Rectal smooth muscle tissue (tissue), 1 donor: ENCODE results near the gene SLAMF8.

Source experiments
- H3K27ac ChIP-seq: one replicate; pipeline ENCODE4 v1.7.0; 2013; ENCODE audit warnings: low read depth, low read length, inconsistent platforms
- H3K27me3 ChIP-seq: one replicate; pipeline ENCODE4 v1.7.0; 2013; ENCODE audit warnings: low read length; ENCODE audit not compliant: control insufficient read depth, insufficient read depth
- H3K36me3 ChIP-seq: one replicate; pipeline ENCODE4 v1.7.0; 2013; ENCODE audit warnings: low read length; ENCODE audit not compliant: control insufficient read depth, insufficient read depth
- H3K4me1 ChIP-seq: one replicate; pipeline ENCODE4 v1.7.0; 2013; ENCODE audit warnings: low read length; ENCODE audit not compliant: control insufficient read depth, insufficient read depth
- H3K4me3 ChIP-seq: one replicate; pipeline ENCODE4 v1.7.0; 2013; ENCODE audit warnings: low read length
- H3K9ac ChIP-seq: one replicate; pipeline ENCODE4 v1.7.0; 2013; ENCODE audit warnings: low read length

Gene SLAMF8

DNA sequence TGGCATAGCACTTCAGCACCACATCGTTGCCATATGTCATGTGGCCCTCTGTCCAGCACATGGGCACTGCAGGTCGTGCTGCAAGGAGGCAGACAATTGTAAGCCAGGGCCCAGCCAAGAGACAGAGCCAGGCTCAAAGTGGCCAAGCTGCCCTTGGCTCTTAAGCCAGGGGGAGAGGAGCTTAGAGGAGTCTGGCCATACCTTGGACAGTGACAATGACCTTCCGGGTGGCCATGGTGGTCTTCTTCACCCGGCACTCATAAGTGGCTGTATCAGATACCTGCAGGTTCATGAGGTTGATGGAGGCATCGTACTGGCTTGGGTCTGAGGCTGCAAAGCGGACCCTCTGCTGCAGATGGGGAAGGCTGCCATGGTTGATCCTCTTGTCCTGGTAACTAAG, 31.2 kb downstream of the SLAMF8 start:
- no peaks in the 10 kb centered on the region for H3K36me3 ChIP-seq
- no peaks in the 10 kb centered on the region for H3K27me3 ChIP-seq

DNA sequence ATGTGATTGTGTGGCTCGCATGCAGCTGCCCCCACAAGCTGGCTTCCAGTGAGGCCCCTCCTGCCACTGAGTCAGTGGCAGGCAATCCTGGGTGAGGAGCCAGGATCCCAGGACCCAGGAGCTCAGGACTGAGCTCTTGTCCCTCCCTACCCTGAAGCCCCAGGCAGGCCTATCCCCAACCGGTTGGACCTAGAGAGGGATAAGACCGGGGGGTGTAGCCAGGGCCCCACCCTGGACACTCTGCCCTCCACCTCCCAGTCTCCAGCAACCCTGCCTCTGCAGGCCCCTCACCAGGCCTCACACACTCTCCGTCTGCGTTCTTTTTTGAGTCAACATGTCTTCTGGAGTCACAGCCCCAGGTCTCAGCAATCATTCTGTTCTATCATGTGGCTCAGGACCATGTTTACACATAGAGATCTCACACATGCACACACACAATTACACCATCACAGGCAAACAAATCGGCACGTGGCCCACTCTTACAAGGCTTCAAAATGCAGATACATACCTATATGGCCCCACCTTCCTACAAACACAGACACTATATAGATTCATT, 33.2 kb downstream of the SLAMF8 start:
- Histone ChIP-seq H3K27me3 (no peaks in the 10 kb centered on the region), H3K27ac (no peak overlapping the region), H3K4me1 (no peaks in the 10 kb centered on the region), H3K9ac (no peak overlapping the region), H3K36me3 (no peaks in the 10 kb centered on the region), H3K4me3 (no peak overlapping the region)

More for the DNA sequence above, 31.2 kb downstream of the SLAMF8 start:
- H3K27ac ChIP-seq: no peak overlapping the region
- H3K4me3 ChIP-seq: no peak overlapping the region
- peaks cover 6% of the 10 kb centered on the region for H3K4me1 ChIP-seq
- H3K9ac ChIP-seq: no peak overlapping the region

DNA sequence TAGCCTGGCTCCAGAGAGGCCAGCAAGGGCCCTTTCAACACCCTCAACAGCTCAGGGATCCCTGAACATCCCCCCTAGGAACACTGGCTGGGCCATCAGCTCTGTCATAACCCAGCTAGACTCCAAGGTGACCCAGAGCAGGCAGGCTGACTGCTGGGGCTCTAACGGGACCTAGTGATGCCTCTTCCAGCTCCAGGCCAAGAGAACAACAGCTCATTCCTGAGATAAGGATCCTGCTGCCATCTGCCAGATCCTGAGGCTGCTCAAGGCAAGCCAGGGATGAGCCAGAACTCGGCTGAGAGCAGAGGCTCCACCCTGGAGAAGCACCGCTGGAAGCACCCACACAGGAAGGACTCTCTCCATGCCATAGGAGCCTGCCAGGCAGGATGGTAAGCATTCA, 33.8 kb downstream of the SLAMF8 start:
- Histone ChIP-seq H3K27me3 (no peaks in the 10 kb centered on the region), H3K36me3 (no peaks in the 10 kb centered on the region), H3K4me1 (no peaks in the 10 kb centered on the region), H3K9ac (no peak overlapping the region), H3K27ac (no peak overlapping the region), H3K4me3 (no peak overlapping the region)

DNA sequence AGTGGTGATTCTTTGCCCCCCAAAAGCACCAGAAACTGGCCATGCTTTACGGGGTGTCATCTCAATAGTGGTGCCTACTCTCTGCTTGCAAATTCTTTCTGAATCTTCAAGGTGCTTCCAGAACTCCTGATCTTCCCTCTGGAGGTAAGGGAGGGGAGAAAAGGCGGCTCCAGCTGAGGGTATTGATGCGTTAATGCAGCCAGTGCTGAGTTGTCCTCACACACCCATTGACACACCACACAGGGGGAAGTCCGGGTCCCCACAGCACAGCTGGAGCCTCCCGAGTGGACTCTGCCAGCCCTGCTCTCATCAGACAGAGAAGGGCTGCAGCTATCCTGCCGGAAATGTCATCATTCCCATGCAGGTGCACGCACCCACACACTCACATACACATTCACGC, 34.5 kb downstream of the SLAMF8 start:
- H3K36me3 ChIP-seq: no peaks in the 10 kb centered on the region
- no peak overlapping the region for H3K9ac ChIP-seq
- no peak overlapping the region for H3K27ac ChIP-seq
- no peaks in the 10 kb centered on the region for H3K27me3 ChIP-seq
- no peak overlapping the region for H3K4me3 ChIP-seq
- H3K4me1 ChIP-seq: no peaks in the 10 kb centered on the region

DNA sequence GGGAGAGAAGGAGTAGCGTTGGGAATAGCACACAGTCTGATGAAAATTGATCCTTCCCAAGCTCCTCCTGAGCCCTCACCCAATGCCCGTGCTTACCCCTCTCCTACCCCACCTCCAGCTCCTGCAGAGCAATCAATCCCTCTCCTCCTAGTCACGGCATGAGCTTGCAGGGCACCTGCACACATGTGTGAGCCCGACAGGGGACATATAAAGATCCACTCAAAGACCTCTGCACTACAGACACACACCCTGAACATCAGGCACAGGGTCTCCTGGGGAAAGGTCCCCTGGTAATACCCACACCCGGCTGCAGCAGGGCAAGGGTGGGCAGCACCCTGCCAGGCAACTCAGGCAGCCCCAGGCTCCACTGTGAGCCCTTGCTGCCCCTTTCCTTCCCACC, 35.4 kb downstream of the SLAMF8 start:
- H3K4me1 ChIP-seq: no peaks in the 10 kb centered on the region
- no peaks in the 10 kb centered on the region for H3K36me3 ChIP-seq
- H3K27me3 ChIP-seq: no peaks in the 10 kb centered on the region
- no peak overlapping the region for H3K4me3 ChIP-seq
- no peak overlapping the region for H3K9ac ChIP-seq
- no peak overlapping the region for H3K27ac ChIP-seq

DNA sequence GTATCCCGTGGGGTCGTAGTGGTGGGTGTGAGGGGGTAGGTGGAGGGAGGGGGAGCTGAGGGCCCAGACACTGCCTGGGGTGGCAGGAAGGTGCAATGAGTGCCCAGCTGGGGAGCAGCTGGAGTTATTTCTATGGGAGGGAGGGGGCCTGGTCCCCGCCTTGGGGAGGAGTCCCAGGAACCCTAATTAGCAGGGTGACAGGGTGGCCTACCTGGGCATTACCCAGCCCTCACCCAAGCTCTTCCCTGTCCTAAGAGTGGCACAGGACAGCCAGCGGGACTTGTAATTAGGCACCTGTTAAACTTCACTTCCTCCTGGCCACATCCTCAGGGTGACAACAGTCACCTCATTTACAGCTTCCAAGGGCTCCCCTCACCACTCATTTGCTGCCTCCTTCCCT, 35.9 kb downstream of the SLAMF8 start, which contains the start of gene VSIG8:
VSIG8 (minus strand) TSS at position 101 of the 400 bp plus-strand sequence. CDS start 136 bp downstream, outside the sequence.
- Histone ChIP-seq H3K4me3 (no peak within 1 kb of the TSS), H3K4me1 (no peaks in the 10 kb centered on the region), H3K27me3 (no peaks in the 10 kb centered on the region), H3K9ac (no peak within 1 kb of the TSS), H3K27ac (no peak within 1 kb of the TSS), H3K36me3 (no peaks in the 10 kb centered on the region)

DNA sequence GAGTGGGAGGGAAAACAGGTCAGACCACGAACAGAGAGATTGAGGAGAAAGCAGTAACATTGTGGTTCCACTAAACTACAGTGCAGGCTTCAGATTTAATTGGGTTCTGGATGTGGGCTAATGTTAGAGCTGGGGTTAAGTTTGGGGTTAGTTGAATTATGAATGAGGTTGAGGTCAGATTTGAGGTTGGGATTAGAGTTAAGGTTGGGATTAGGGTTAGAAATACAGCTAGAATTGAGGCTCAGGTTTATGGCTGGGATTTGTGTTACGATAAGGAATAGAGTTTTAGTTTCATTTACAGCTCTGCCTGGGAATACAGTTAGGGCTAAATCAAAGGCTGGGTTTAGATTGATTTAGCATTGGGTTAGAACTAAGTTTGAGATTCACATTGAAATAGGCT, 37.6 kb downstream of the SLAMF8 start:
- Histone ChIP-seq H3K4me3 (no peak overlapping the region), H3K27ac (no peak overlapping the region)

DNA sequence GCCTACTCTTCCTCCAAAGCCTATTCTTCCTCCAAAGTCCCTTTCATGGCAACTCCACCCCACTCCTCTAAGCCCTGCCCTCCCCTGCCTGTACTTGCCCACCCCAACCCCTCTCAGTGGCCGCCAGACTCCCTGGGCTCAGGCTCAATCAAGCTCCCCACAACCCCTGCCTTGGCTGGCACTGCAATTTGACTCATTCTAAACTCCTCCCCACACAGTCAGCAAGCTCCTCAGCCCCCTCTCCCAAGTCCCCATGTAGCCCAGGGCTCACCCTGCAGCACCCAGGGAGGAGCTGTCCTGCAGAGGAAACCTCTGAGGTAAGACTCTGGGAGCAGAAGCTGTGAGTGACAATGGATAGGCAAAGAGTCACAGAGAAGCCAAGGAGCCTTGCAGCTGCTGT, 39.4 kb downstream of the SLAMF8 start:
- no peak overlapping the region for H3K9ac ChIP-seq
- no peak overlapping the region for H3K4me3 ChIP-seq
- H3K36me3 ChIP-seq: no peaks in the 10 kb centered on the region
- no peak overlapping the region for H3K27ac ChIP-seq
- H3K27me3 ChIP-seq: no peaks in the 10 kb centered on the region
- peaks cover 7% of the 10 kb centered on the region for H3K4me1 ChIP-seq

More for the DNA sequence above, 37.6 kb downstream of the SLAMF8 start:
- no peaks in the 10 kb centered on the region for H3K36me3 ChIP-seq
- H3K4me1 ChIP-seq: peaks cover 7% of the 10 kb centered on the region
- H3K27me3 ChIP-seq: no peaks in the 10 kb centered on the region
- H3K9ac ChIP-seq: no peak overlapping the region

DNA sequence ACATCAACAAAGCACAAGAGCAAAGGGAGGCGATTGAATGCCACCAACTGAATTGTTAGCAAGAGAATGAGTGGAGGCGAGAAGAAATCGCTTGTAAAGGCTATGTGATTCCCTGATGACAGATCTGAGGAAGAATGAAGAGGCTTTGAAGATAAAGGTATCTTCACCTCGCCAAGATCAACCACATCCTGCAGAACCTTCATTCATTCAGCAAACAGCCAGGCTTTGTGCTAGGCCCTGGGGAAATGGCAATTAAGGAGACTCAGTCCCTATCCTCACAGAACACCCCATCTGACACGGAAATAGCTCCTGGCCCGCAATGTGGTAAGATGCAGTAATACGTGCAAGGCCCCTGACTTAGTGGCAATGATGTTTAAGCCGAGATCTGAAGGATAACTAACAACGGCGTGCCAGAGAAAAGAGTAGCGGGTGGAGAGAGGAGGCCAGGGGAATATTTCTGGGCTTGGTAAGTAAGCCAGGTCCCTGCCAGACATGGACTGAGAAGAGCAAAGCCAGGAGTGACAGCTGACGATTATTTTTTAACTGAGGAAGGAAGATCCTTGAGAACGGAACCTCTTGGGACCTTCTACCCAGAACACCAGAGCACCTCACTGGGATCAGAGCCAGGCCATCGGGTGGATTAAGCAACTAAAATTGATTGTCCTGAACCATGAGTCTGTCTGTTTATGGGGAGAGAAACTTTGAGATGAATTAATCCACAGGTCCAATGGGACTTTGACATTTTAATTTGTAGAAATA, 40.4 kb downstream of the SLAMF8 start:
- H3K36me3 ChIP-seq: no peaks in the 10 kb centered on the region
- peaks cover 7% of the 10 kb centered on the region for H3K4me1 ChIP-seq
- H3K27ac ChIP-seq: no peak overlapping the region
- no peak overlapping the region for H3K9ac ChIP-seq
- no peak overlapping the region for H3K4me3 ChIP-seq
- no peaks in the 10 kb centered on the region for H3K27me3 ChIP-seq

DNA sequence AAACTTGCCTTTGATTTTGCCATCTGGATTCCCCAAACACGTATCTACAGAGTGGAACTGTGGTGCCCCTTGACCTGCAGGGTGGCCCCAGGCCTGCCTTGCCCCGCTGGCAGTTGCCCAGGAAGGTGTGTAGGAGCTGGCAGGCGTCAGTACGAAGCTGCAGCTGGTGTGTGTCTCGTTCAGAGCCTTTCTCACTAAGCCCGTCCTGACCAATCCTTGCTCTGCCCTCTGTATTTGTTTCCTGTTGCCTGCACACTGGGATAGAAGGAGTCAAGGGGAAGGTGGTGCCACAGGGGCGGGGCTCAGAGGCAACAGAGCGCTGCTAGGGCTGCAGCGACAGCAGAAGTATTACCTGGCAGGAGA, 41.0 kb downstream of the SLAMF8 start:
- no peak overlapping the region for H3K9ac ChIP-seq
- H3K4me1 ChIP-seq: peaks cover 7% of the 10 kb centered on the region
- H3K27me3 ChIP-seq: no peaks in the 10 kb centered on the region
- no peak overlapping the region for H3K4me3 ChIP-seq
- no peak overlapping the region for H3K27ac ChIP-seq
- no peaks in the 10 kb centered on the region for H3K36me3 ChIP-seq

DNA sequence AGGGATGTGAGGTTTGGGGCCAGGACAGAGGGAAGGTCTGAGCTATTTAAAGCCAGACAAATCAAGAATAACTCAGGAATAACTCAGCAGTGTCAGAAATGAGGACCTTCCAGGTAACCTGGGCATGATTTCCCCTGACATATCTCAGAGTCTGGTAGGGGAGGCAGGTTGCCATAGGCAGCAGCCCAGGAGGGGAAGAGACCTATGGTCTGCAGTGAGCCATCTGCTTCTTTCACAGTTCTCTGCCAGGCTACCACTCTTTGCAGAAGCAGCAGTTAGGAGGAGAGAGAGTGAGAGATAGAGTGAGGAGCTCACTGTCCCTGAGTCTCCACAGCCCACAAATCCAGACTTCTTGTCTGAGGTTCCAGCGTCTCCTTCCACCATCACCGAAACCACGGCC, 42.1 kb downstream of the SLAMF8 start:
- no peaks in the 10 kb centered on the region for H3K27me3 ChIP-seq
- H3K36me3 ChIP-seq: no peaks in the 10 kb centered on the region
- H3K4me3 ChIP-seq: no peak overlapping the region
- no peak overlapping the region for H3K27ac ChIP-seq
- peaks cover 7% of the 10 kb centered on the region for H3K4me1 ChIP-seq
- H3K9ac ChIP-seq: no peak overlapping the region

DNA sequence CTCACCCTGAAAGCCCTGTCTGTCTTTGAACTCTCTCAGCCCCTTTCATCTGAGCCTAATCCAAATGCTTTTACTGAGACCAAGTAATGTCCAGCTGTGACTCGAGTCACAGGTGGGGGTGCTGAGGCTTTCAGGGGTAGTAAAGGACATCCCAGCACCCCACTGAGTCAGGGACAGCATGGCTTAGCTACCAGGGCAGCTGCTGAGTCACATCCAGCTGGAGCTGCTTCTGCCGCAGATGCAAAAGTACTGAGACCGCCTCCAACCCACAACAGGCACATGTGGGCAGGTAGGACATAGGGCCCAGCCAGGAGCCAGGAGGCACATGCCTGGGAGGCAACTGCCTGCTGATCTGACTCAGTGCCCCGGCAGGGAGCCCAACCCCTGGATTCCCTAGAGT, 42.5 kb downstream of the SLAMF8 start:
- Histone ChIP-seq H3K27me3 (no peaks in the 10 kb centered on the region), H3K27ac (no peak overlapping the region), H3K9ac (no peak overlapping the region), H3K36me3 (no peaks in the 10 kb centered on the region), H3K4me1 (peaks cover 7% of the 10 kb centered on the region), H3K4me3 (no peak overlapping the region)

DNA sequence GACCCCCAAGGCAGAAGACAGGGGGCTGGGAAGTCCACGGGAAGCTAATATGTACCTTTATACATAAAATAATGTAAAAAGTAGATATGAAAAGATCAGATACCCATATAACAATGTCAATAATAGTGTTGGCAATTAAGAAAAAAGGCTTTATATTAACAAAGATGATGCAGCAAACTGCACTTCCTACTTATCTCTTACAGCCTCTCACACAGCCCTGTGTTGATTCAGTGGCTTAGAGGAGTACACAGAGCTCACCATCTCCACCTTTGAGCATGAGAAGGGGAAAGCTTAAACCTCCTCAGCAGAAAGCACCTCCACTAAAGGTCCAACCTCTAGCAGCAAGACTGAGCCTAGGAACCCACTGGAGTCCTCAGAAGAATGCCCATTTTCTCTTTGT, 42.9 kb downstream of the SLAMF8 start:
- Histone ChIP-seq H3K36me3 (no peaks in the 10 kb centered on the region), H3K4me1 (peaks cover 7% of the 10 kb centered on the region), H3K9ac (no peak overlapping the region), H3K27me3 (no peaks in the 10 kb centered on the region), H3K4me3 (no peak overlapping the region), H3K27ac (no peak overlapping the region)
